Measurements from ENCODE around the gene PUM1. TPM values are rescaled to one million over a fixed set of nuclear protein-coding genes. Genes with fewer than 3 reads are reported as not detected.
"Not testable (repeated sequence)": the region's sequence is repeated elsewhere in the genome, so short reads cannot be mapped to it uniquely, and the experiment has no call there.

PUM1 gene
- total RNA-seq, 2 donors from 2014 or later, result 80.3 to 120 TPM

GRCh38 chr1:30976143-30976542, 89.4 kb downstream of the PUM1 start:
- Histone ChIP-seq H3K9me3 (no peaks in the 10 kb centered on the region), H3K4me1 (replicated peaks) (no peaks in the 10 kb centered on the region), H3K27me3 (replicated peaks; ENCODE audit: insufficient read depth) (no peaks in the 10 kb centered on the region), H3K36me3 (no peaks in the 10 kb centered on the region), H3K4me3 (no peak overlapping the region), H3K27ac (no peak overlapping the region)
- no peak for DNase-seq (ENCODE audit: low spot score)
- 32% methylated on average over 2 of the region's 2 CpGs for WGBS
- no peak for TF ChIP-seq POLR2A (IDR thresholded peaks at IDR 0.05)
- TF ChIP-seq, protein P1, sequence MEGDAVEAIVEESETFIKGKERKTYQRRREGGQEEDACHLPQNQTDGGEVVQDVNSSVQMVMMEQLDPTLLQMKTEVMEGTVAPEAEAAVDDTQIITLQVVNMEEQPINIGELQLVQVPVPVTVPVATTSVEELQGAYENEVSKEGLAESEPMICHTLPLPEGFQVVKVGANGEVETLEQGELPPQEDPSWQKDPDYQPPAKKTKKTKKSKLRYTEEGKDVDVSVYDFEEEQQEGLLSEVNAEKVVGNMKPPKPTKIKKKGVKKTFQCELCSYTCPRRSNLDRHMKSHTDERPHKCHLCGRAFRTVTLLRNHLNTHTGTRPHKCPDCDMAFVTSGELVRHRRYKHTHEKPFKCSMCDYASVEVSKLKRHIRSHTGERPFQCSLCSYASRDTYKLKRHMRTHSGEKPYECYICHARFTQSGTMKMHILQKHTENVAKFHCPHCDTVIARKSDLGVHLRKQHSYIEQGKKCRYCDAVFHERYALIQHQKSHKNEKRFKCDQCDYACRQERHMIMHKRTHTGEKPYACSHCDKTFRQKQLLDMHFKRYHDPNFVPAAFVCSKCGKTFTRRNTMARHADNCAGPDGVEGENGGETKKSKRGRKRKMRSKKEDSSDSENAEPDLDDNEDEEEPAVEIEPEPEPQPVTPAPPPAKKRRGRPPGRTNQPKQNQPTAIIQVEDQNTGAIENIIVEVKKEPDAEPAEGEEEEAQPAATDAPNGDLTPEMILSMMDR (IDR thresholded peaks at IDR 0.05), result no peak
- TF ChIP-seq POLR2AphosphoS5 (IDR thresholded peaks at IDR 0.05), result no peak
- intact Hi-C loops (cut with DNase I), result loop anchor here (5.0 kb wide), 2 partner anchors 36 to 49 kb away; no protein-coding TSS in a partner anchor

DNA sequence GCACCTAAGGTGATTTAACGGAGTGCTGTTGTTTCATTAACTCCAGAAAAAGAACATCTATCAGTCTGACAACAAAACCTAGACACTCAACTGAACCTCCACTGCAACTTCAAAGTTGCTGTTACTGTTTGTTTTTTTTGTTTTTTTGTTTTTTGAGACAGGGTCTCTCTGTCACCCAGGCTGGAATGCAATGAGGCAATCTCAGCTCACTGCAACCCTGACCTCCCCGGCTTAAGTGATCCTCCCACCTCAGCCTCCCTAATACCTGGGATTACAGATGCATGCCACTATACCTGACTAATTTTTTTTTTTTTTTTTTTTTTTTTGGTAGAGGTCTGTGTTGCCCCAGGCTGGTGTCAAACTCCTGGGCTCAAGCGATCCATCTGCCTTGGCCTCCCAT, 90.3 kb downstream of the PUM1 start:
- H3K36me3 ChIP-seq, result no peaks in the 10 kb centered on the region
- DNase-seq (ENCODE audit: low spot score), result no peak
- H3K27me3 ChIP-seq (replicated peaks; ENCODE audit: insufficient read depth), result no peaks in the 10 kb centered on the region
- no peak for TF ChIP-seq POLR2AphosphoS5 (IDR thresholded peaks at IDR 0.05)
- TF ChIP-seq, protein P1 (IDR thresholded peaks at IDR 0.05), result no peak
- TF ChIP-seq POLR2A (IDR thresholded peaks at IDR 0.05), result no peak
- H3K9me3 ChIP-seq, result no peaks in the 10 kb centered on the region
- 94% methylated on average over 3 of the region's 3 CpGs for WGBS
- intact Hi-C loops (cut with DNase I), result loop anchor here (5.0 kb wide), 2 partner anchors 37 to 48 kb away; no protein-coding TSS in a partner anchor
- no peaks in the 10 kb centered on the region for H3K4me1 ChIP-seq (replicated peaks)
- no peak overlapping the region for H3K27ac ChIP-seq
- no peak overlapping the region for H3K4me3 ChIP-seq

DNA sequence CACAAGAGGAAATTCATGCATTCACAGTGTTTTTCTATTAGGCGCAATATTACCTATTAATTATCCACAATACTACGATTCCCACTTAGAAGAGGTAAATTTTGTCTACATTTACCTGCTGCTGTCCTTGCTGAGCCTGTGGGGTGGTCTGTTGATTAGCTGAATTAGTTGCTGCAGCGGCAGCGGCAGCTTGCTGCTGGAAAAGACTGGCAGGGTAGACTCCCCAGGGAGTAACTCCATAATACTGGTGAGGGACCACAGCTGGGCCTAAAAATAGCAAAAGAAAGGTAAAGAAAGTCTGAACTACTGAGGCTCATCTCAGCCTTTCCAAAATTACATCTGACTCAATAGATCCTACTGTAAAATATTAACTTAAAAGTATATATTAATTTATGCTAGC, 91.0 kb downstream of the PUM1 start:
- no peaks in the 10 kb centered on the region for H3K4me1 ChIP-seq (replicated peaks)
- no peaks in the 10 kb centered on the region for H3K27me3 ChIP-seq (replicated peaks; ENCODE audit: insufficient read depth)
- H3K9me3 ChIP-seq, result no peaks in the 10 kb centered on the region
- intact Hi-C loops (cut with DNase I), result loop anchor here (5.0 kb wide), 1 partner anchor 88 kb away; no protein-coding TSS in a partner anchor
- no peak overlapping the region for H3K4me3 ChIP-seq
- no peak overlapping the region for H3K27ac ChIP-seq
- 82% methylated on average over 4 of the region's 4 CpGs for WGBS
- TF ChIP-seq, protein P1 (IDR thresholded peaks at IDR 0.05), result no peak
- TF ChIP-seq POLR2AphosphoS5 (IDR thresholded peaks at IDR 0.05) (no peak), POLR2A (IDR thresholded peaks at IDR 0.05) (no peak)
- no peaks in the 10 kb centered on the region for H3K36me3 ChIP-seq
- no peak for DNase-seq (ENCODE audit: low spot score)

- not testable (repeated sequence) for H3K36me3 ChIP-seq; H3K27me3 ChIP-seq (replicated peaks; ENCODE audit: insufficient read depth); H3K4me1 ChIP-seq (replicated peaks); H3K9me3 ChIP-seq; H3K4me3 ChIP-seq; DNase-seq (ENCODE audit: low spot score); H3K27ac ChIP-seq
- intact Hi-C loops (cut with DNase I), result loop anchor here (5.0 kb wide), 1 partner anchor 90 kb away; no protein-coding TSS in a partner anchor
- 85% methylated on average over 4 of the region's 4 CpGs for WGBS
Observed at GRCh38 chr1:30972349-30972748, 93.2 kb downstream of the PUM1 start.

DNA sequence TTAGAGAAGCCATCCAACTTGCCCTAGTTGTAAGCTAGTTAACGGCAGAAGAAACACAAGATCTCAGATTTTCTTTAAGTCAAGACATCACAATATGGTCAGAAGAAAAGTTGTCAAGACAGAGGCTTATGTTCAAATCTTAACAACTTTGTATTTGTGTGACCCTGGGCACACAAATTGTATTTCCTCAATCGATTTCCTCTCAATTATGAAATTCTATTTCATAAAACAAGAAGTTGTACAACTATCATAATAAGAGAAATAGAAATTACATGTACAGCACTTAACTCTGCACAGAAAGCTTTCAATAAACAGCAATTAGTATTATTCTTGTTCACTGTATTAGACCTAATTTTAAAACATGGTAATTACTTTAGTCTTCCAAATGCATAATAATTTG, 94.0 kb downstream of the PUM1 start:
- H3K36me3 ChIP-seq, result peaks cover 0 to 6% of the 10 kb centered on the region in 2 donors
- no peaks in the 10 kb centered on the region for H3K9me3 ChIP-seq
- H3K27me3 ChIP-seq (replicated peaks; ENCODE audit: insufficient read depth), result no peaks in the 10 kb centered on the region
- no peaks in the 10 kb centered on the region for H3K4me1 ChIP-seq (replicated peaks)
- no peak overlapping the region for H3K27ac ChIP-seq
- DNase-seq (ENCODE audit: low spot score), result no peak
- H3K4me3 ChIP-seq, result no peak overlapping the region
- no peak for TF ChIP-seq POLR2AphosphoS5 (IDR thresholded peaks at IDR 0.05)
- no peak for TF ChIP-seq POLR2A (IDR thresholded peaks at IDR 0.05)
- TF ChIP-seq, protein P1 (IDR thresholded peaks at IDR 0.05), result no peak
- intact Hi-C loops (cut with DNase I), result loop anchor here (5.0 kb wide), 1 partner anchor 91 kb away; no protein-coding TSS in a partner anchor
- 78% methylated on average over 2 of the region's 2 CpGs for WGBS

Measured in prostate gland (tissue), 2 donors.